ENCODE results near the gene NLGN4X. TPM values are rescaled to one million over a fixed set of nuclear protein-coding genes. Genes with fewer than 3 reads are reported as not detected.
"Not testable (repeated sequence)": the region's sequence is repeated elsewhere in the genome, so short reads cannot be mapped to it uniquely, and the experiment has no call there.

The NLGN4X gene
- total RNA-seq, 2 experiments from 2014 or later, result 0.05 to 0.12 TPM

GRCh38 chrX:5965406-5965805, 263.3 kb downstream of the NLGN4X start:
- H3K27ac Mint-ChIP-seq, result no peak overlapping the region
- POLR2A ChIA-PET, result no interaction called here

GRCh38 chrX:5959286-5959685, 269.4 kb downstream of the NLGN4X start:
- no peak for DNase-seq
- POLR2A ChIA-PET, result no interaction called here
- Mint-ChIP-seq H3K36me3 (ENCODE audit: low read depth) (no peaks in the 10 kb centered on the region), H3K4me1 (no peaks in the 10 kb centered on the region), H3K4me3 (no peak overlapping the region), H3K27me3 (no peaks in the 10 kb centered on the region), H3K9me3 (no peaks in the 10 kb centered on the region), H3K27ac (no peak overlapping the region)
- CTCF ChIA-PET, result no interaction called here

More at GRCh38 chrX:5965406-5965805, 263.3 kb downstream of the NLGN4X start:
- CTCF ChIA-PET, result no interaction called here
- H3K4me1 Mint-ChIP-seq, result no peaks in the 10 kb centered on the region
- no peak overlapping the region for H3K4me3 Mint-ChIP-seq
- H3K27me3 Mint-ChIP-seq, result no peaks in the 10 kb centered on the region
- no peaks in the 10 kb centered on the region for H3K9me3 Mint-ChIP-seq
- no peak for DNase-seq
- no peaks in the 10 kb centered on the region for H3K36me3 Mint-ChIP-seq (ENCODE audit: low read depth)

- Mint-ChIP-seq H3K4me1 (no peaks in the 10 kb centered on the region), H3K36me3 (ENCODE audit: low read depth) (no peaks in the 10 kb centered on the region), H3K9me3 (no peaks in the 10 kb centered on the region), H3K4me3 (no peak overlapping the region), H3K27ac (no peak overlapping the region), H3K27me3 (no peaks in the 10 kb centered on the region)
- POLR2A ChIA-PET, result no interaction called here
- no peak for DNase-seq
- CTCF ChIA-PET, result no interaction called here
These were observed 270.1 kb downstream of the NLGN4X start for GRCh38 chrX:5958523-5958922.

- Mint-ChIP-seq H3K4me3 (no peak overlapping the region), H3K9me3 (no peaks in the 10 kb centered on the region), H3K27ac (no peak overlapping the region), H3K27me3 (no peaks in the 10 kb centered on the region), H3K4me1 (no peaks in the 10 kb centered on the region), H3K36me3 (ENCODE audit: low read depth) (no peaks in the 10 kb centered on the region)
- ChIA-PET CTCF (no interaction called here), POLR2A (no interaction called here)
- no peak for DNase-seq
These were observed 271.2 kb downstream of the NLGN4X start for GRCh38 chrX:5957506-5957905.

GRCh38 chrX:5936438-5936837, 292.2 kb downstream of the NLGN4X start:
- Mint-ChIP-seq H3K4me3 (no peak overlapping the region), H3K36me3 (ENCODE audit: low read depth) (no peaks in the 10 kb centered on the region)

GRCh38 chrX:5928224-5928623, 300.4 kb downstream of the NLGN4X start:
- H3K9me3 Mint-ChIP-seq, result no peaks in the 10 kb centered on the region
- DNase-seq, result no peak
- no peak overlapping the region for H3K4me3 Mint-ChIP-seq
- no peaks in the 10 kb centered on the region for H3K36me3 Mint-ChIP-seq (ENCODE audit: low read depth)
- no peak overlapping the region for H3K27ac Mint-ChIP-seq
- ChIA-PET POLR2A (no interaction called here), CTCF (no interaction called here)
- H3K27me3 Mint-ChIP-seq, result no peaks in the 10 kb centered on the region
- H3K4me1 Mint-ChIP-seq, result no peaks in the 10 kb centered on the region

More at GRCh38 chrX:5936438-5936837, 292.2 kb downstream of the NLGN4X start:
- Mint-ChIP-seq H3K4me1 (no peaks in the 10 kb centered on the region), H3K27me3 (no peaks in the 10 kb centered on the region), H3K27ac (no peak overlapping the region), H3K9me3 (no peaks in the 10 kb centered on the region)
- no peak for DNase-seq
- POLR2A ChIA-PET, result no interaction called here
- CTCF ChIA-PET, result no interaction called here

GRCh38 chrX:5916945-5917344, 311.7 kb downstream of the NLGN4X start:
- ChIA-PET CTCF (no interaction called here), POLR2A (no interaction called here)
- H3K4me1 Mint-ChIP-seq, result no peaks in the 10 kb centered on the region
- H3K27me3 Mint-ChIP-seq, result no peaks in the 10 kb centered on the region
- no peak for DNase-seq
- H3K36me3 Mint-ChIP-seq (ENCODE audit: low read depth), result no peaks in the 10 kb centered on the region
- no peak overlapping the region for H3K4me3 Mint-ChIP-seq
- H3K9me3 Mint-ChIP-seq, result no peaks in the 10 kb centered on the region
- no peak overlapping the region for H3K27ac Mint-ChIP-seq

- POLR2A ChIA-PET, result no interaction called here
These were observed 312.9 kb downstream of the NLGN4X start for GRCh38 chrX:5915783-5916182.

GRCh38 chrX:5907207-5907606, 321.5 kb downstream of the NLGN4X start:
- no peak for DNase-seq
- POLR2A ChIA-PET, result no interaction called here
- Mint-ChIP-seq H3K27me3 (no peaks in the 10 kb centered on the region), H3K36me3 (ENCODE audit: low read depth) (no peaks in the 10 kb centered on the region), H3K9me3 (no peaks in the 10 kb centered on the region), H3K4me1 (no peaks in the 10 kb centered on the region), H3K27ac (no peak overlapping the region), H3K4me3 (no peak overlapping the region)
- CTCF ChIA-PET, result interaction anchor here (0.6 kb wide), 1 partner anchor 1824 kb away, joined by 3 read pairs; no protein-coding TSS in a partner anchor

More at GRCh38 chrX:5915783-5916182, 312.9 kb downstream of the NLGN4X start:
- H3K4me3 Mint-ChIP-seq, result no peak overlapping the region
- no peak for DNase-seq
- no peak overlapping the region for H3K27ac Mint-ChIP-seq
- H3K9me3 Mint-ChIP-seq, result no peaks in the 10 kb centered on the region
- CTCF ChIA-PET, result no interaction called here
- H3K4me1 Mint-ChIP-seq, result no peaks in the 10 kb centered on the region
- no peaks in the 10 kb centered on the region for H3K27me3 Mint-ChIP-seq
- no peaks in the 10 kb centered on the region for H3K36me3 Mint-ChIP-seq (ENCODE audit: low read depth)

GRCh38 chrX:5903586-5904190, 325.0 kb downstream of the NLGN4X start:
- H3K9me3 Mint-ChIP-seq; H3K4me3 Mint-ChIP-seq; H3K4me1 Mint-ChIP-seq; H3K27ac Mint-ChIP-seq; CTCF ChIA-PET; POLR2A ChIA-PET; DNase-seq; H3K27me3 Mint-ChIP-seq; H3K36me3 Mint-ChIP-seq (ENCODE audit: low read depth): not testable (repeated sequence)

- no peaks in the 10 kb centered on the region for H3K36me3 Mint-ChIP-seq (ENCODE audit: low read depth)
- no peak for DNase-seq
- ChIA-PET CTCF (no interaction called here), POLR2A (no interaction called here)
- no peaks in the 10 kb centered on the region for H3K27me3 Mint-ChIP-seq
- no peak overlapping the region for H3K27ac Mint-ChIP-seq
- no peaks in the 10 kb centered on the region for H3K9me3 Mint-ChIP-seq
- H3K4me1 Mint-ChIP-seq, result no peaks in the 10 kb centered on the region
- no peak overlapping the region for H3K4me3 Mint-ChIP-seq
These were observed 330.2 kb downstream of the NLGN4X start for GRCh38 chrX:5898463-5898862.

GRCh38 chrX:5891378-5891777, 337.3 kb downstream of the NLGN4X start:
- ChIA-PET CTCF (no interaction called here), POLR2A (no interaction called here)
- Mint-ChIP-seq H3K27me3 (no peaks in the 10 kb centered on the region), H3K4me1 (no peaks in the 10 kb centered on the region), H3K27ac (no peak overlapping the region), H3K36me3 (ENCODE audit: low read depth) (no peaks in the 10 kb centered on the region), H3K9me3 (no peaks in the 10 kb centered on the region), H3K4me3 (no peak overlapping the region)
- DNase-seq, result no peak

GRCh38 chrX:5876984-5877596, 351.6 kb downstream of the NLGN4X start:
- CTCF ChIA-PET, result no interaction called here
- Mint-ChIP-seq H3K4me1 (no peaks in the 10 kb centered on the region), H3K27me3 (no peaks in the 10 kb centered on the region), H3K4me3 (no peak overlapping the region), H3K27ac (no peak overlapping the region), H3K36me3 (ENCODE audit: low read depth) (no peaks in the 10 kb centered on the region), H3K9me3 (no peaks in the 10 kb centered on the region)
- DNase-seq, result no peak
- POLR2A ChIA-PET, result no interaction called here

GRCh38 chrX:5870238-5870637, 358.4 kb downstream of the NLGN4X start:
- ChIA-PET CTCF (no interaction called here), POLR2A (no interaction called here)
- Mint-ChIP-seq H3K36me3 (ENCODE audit: low read depth) (no peaks in the 10 kb centered on the region), H3K4me1 (no peaks in the 10 kb centered on the region), H3K27ac (no peak overlapping the region), H3K27me3 (no peaks in the 10 kb centered on the region), H3K4me3 (no peak overlapping the region), H3K9me3 (peaks cover 2% of the 10 kb centered on the region)
- no peak for DNase-seq
